ENCODE data around the gene RUNX2.
"Not testable (repeated sequence)": the region's sequence is repeated elsewhere in the genome, so short reads cannot be mapped to it uniquely, and the experiment has no call there.

RUNX2 gene

DNA sequence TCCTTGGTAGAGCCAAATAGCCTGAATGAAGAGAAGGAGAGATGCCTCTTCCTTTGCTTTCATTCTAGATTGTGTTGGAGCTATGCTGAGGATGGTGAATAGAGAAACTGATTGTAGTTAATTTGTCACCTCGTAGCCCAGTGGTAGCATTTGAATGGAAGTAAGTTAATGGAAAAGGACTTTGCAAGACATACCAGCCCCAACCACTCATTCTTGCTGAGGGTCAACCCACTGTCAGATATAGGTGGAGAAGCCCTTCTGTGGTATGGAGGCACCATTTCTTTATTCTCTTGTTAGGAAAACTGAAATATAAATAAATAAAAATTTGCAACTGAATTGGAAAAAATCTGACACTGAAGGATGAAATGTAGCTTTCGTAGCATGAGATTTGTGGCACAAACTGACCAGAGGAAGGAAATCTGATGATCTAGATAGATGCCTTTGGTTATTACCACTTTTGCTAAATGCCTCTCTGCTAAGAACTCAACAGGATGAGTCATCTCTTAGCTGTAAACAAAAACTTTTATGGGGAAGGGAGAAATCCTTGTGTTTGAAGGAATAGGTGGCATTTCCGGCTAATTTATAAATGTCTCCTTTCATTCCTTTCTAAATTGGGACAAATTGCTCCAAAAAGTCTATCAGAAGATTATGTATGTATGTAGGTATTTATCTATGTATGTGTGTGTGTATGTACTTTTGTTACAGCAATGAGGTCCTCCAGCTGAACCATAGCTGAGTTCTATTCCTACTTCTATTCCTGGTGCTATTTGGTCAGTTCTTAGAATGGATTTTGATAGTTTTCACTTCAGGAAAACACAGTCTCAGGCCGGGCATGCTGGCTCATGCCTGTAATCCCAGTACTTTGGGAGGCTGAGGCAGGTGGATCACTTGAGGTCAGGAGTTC lies 126.1 kb downstream of the RUNX2 start:
- Mint-ChIP-seq H3K27me3 (ENCODE audit: low read depth) (no peaks in the 10 kb centered on the region), H3K4me3 (peak overlapping the region; percentile 28), H3K36me3 (ENCODE audit: low read depth) (peaks cover 61% of the 10 kb centered on the region), H3K4me1 (ENCODE audit: low read depth) (peaks cover 67% of the 10 kb centered on the region), H3K9me3 (no peaks in the 10 kb centered on the region), H3K27ac (no peak overlapping the region)
- no peak for DNase-seq (ENCODE audit: low spot score)

- Mint-ChIP-seq H3K4me1 (ENCODE audit: low read depth) (peaks cover 56% of the 10 kb centered on the region), H3K27ac (no peak overlapping the region), H3K4me3 (no peak overlapping the region), H3K36me3 (ENCODE audit: low read depth) (peaks cover 50% of the 10 kb centered on the region), H3K27me3 (ENCODE audit: low read depth) (no peaks in the 10 kb centered on the region), H3K9me3 (no peaks in the 10 kb centered on the region)
- DNase-seq (ENCODE audit: low spot score) = no peak
These were observed 127.3 kb downstream of the RUNX2 start for GRCh38 chr6:45455408-45455807.

- Mint-ChIP-seq H3K27me3 (ENCODE audit: low read depth) (no peaks in the 10 kb centered on the region), H3K27ac (peak overlapping the region; percentile 4), H3K4me1 (ENCODE audit: low read depth) (peaks cover 39% of the 10 kb centered on the region), H3K4me3 (no peak overlapping the region), H3K36me3 (ENCODE audit: low read depth) (peaks cover 36% of the 10 kb centered on the region), H3K9me3 (no peaks in the 10 kb centered on the region)
- no peak for DNase-seq (ENCODE audit: low spot score)
These were observed 129.0 kb downstream of the RUNX2 start for GRCh38 chr6:45457141-45457540.

GRCh38 chr6:45458672-45459071 lies 130.5 kb downstream of the RUNX2 start:
- peaks cover 35% of the 10 kb centered on the region for H3K36me3 Mint-ChIP-seq (ENCODE audit: low read depth)
- H3K4me1 Mint-ChIP-seq (ENCODE audit: low read depth) = peaks cover 29% of the 10 kb centered on the region

DNA sequence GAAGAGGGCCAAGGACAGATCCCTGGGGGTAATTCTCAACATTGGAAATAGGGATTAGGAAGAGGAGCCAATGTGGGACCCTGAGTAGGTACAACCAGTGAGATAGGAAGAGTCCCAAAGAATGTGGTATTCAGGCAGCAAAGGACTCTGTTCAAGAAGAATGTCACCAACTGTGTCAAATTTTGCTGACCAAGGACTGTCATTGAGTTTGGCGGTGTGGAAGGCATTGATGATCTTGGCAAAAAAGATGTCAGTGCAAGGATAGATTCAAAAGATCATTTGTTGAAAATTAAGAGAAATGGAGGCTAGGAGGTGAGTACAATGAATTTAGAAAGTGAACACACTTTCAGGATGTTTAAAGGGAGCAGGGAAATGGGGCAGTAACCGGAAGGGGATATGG lies 132.0 kb downstream of the RUNX2 start:
- no peak for DNase-seq (ENCODE audit: low spot score)
- peaks cover 29% of the 10 kb centered on the region for H3K36me3 Mint-ChIP-seq (ENCODE audit: low read depth)

More at GRCh38 chr6:45458672-45459071, 130.5 kb downstream of the RUNX2 start:
- Mint-ChIP-seq H3K27me3 (ENCODE audit: low read depth) (no peaks in the 10 kb centered on the region), H3K9me3 (no peaks in the 10 kb centered on the region), H3K4me3 (no peak overlapping the region), H3K27ac (no peak overlapping the region)
- no peak for DNase-seq (ENCODE audit: low spot score)

GRCh38 chr6:45461486-45461885 lies 133.4 kb downstream of the RUNX2 start:
- Mint-ChIP-seq H3K4me3 (no peak overlapping the region), H3K27ac (no peak overlapping the region), H3K9me3 (no peaks in the 10 kb centered on the region), H3K36me3 (ENCODE audit: low read depth) (peaks cover 30% of the 10 kb centered on the region), H3K4me1 (ENCODE audit: low read depth) (peaks cover 23% of the 10 kb centered on the region), H3K27me3 (ENCODE audit: low read depth) (no peaks in the 10 kb centered on the region)
- DNase-seq (ENCODE audit: low spot score) = no peak

More for the DNA sequence above, 132.0 kb downstream of the RUNX2 start:
- Mint-ChIP-seq H3K4me3 (no peak overlapping the region), H3K27me3 (ENCODE audit: low read depth) (no peaks in the 10 kb centered on the region), H3K27ac (no peak overlapping the region), H3K4me1 (ENCODE audit: low read depth) (peaks cover 23% of the 10 kb centered on the region), H3K9me3 (no peaks in the 10 kb centered on the region)

DNA sequence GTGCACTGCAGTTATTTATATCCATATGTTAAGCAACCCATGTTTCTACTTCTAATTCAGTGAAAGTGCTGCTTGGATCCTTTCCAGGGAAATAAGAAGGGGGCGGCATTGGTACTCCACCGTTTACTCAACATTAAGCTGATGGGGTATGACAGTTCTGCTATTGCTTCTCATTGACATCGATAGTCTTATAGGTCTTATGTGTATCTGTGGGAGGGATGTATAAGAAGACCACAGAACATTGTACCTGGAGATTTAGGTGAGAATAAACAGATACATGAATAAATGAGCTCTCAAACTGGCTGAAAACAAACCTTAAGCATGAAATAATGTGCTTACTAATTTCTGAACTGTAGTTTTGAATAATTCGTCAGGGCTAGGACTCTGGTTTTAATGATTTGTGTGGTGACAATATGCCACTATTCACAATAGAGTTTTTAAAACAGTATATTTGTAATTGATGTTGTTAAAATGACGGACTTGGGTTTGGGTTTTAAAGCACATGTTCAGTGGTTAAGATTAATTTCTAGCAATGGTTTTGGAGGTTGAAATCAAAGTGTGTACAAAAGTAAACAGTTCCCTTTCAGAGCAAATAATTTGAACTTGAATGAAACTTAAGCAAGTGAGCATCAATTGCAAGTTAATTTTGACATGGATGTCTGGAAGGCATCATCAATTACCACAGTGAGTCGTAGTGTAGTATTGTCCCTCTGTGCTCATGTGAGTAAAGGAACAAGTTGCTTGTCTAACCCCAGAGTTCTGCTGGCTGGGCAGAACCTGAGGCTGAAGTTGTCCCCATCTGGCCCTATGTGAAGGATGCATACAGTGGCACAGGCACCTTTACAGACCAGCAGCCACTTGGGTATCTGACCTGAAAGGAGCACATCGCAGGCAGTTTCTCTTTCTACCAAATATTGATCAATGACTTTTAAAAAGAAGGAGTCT lies 134.3 kb downstream of the RUNX2 start:
- Mint-ChIP-seq H3K4me1 (ENCODE audit: low read depth) (peaks cover 21% of the 10 kb centered on the region), H3K36me3 (ENCODE audit: low read depth) (peaks cover 27% of the 10 kb centered on the region), H3K27ac (peak overlapping the region; percentile 60), H3K27me3 (ENCODE audit: low read depth) (no peaks in the 10 kb centered on the region), H3K9me3 (no peaks in the 10 kb centered on the region), H3K4me3 (no peak overlapping the region)
- no peak for DNase-seq (ENCODE audit: low spot score)

- H3K27me3 Mint-ChIP-seq (ENCODE audit: low read depth) = no peaks in the 10 kb centered on the region
- H3K9me3 Mint-ChIP-seq = no peaks in the 10 kb centered on the region
- H3K4me3 Mint-ChIP-seq = no peak overlapping the region
- no peak overlapping the region for H3K27ac Mint-ChIP-seq
- H3K4me1 Mint-ChIP-seq (ENCODE audit: low read depth) = peaks cover 33% of the 10 kb centered on the region
- H3K36me3 Mint-ChIP-seq (ENCODE audit: low read depth) = peaks cover 37% of the 10 kb centered on the region
- no peak for DNase-seq (ENCODE audit: low spot score)
These were observed 136.6 kb downstream of the RUNX2 start for GRCh38 chr6:45464685-45465084.

GRCh38 chr6:45466686-45467085 lies 138.6 kb downstream of the RUNX2 start:
- H3K27ac Mint-ChIP-seq = peak overlapping the region; percentile 21
- peaks cover 51% of the 10 kb centered on the region for H3K36me3 Mint-ChIP-seq (ENCODE audit: low read depth)
- H3K4me1 Mint-ChIP-seq (ENCODE audit: low read depth) = peaks cover 40% of the 10 kb centered on the region

GRCh38 chr6:45467417-45467816 lies 139.3 kb downstream of the RUNX2 start:
- not testable (repeated sequence) for H3K9me3 Mint-ChIP-seq; DNase-seq (ENCODE audit: low spot score); H3K27me3 Mint-ChIP-seq (ENCODE audit: low read depth)
- peak overlapping the region; percentile 3 for H3K4me3 Mint-ChIP-seq
- peak overlapping the region; percentile 29 for H3K27ac Mint-ChIP-seq
- peaks cover 53% of the 10 kb centered on the region for H3K36me3 Mint-ChIP-seq (ENCODE audit: low read depth)
- peaks cover 44% of the 10 kb centered on the region for H3K4me1 Mint-ChIP-seq (ENCODE audit: low read depth)

More at GRCh38 chr6:45466686-45467085, 138.6 kb downstream of the RUNX2 start:
- H3K9me3 Mint-ChIP-seq = no peaks in the 10 kb centered on the region
- no peak overlapping the region for H3K4me3 Mint-ChIP-seq
- DNase-seq (ENCODE audit: low spot score) = no peak
- no peaks in the 10 kb centered on the region for H3K27me3 Mint-ChIP-seq (ENCODE audit: low read depth)

DNA sequence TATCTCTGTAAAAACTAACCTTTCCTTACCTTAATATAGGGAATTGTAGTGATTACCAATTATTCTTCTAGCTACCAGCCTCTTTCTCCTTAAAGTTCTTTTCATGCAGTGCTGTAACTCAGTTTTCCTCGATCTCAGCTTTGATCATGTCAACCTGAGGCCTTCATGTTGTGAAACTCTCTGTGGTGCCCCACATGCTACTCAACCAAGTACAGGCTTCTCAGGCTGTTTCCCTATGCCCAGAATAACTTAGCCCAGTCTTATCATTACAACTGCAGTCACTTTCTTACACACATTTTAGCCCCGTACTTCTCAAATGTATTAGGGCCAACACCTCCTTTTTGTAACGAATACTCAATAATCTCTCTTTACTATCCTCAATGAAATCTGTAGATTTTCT lies 139.7 kb downstream of the RUNX2 start:
- peak; percentile 33 for DNase-seq (ENCODE audit: low spot score)
- Mint-ChIP-seq H3K4me3 (no peak overlapping the region), H3K4me1 (ENCODE audit: low read depth) (peaks cover 48% of the 10 kb centered on the region), H3K27ac (peak overlapping the region; percentile 29), H3K9me3 (no peaks in the 10 kb centered on the region), H3K36me3 (ENCODE audit: low read depth) (peaks cover 52% of the 10 kb centered on the region), H3K27me3 (ENCODE audit: low read depth) (no peaks in the 10 kb centered on the region)

DNA sequence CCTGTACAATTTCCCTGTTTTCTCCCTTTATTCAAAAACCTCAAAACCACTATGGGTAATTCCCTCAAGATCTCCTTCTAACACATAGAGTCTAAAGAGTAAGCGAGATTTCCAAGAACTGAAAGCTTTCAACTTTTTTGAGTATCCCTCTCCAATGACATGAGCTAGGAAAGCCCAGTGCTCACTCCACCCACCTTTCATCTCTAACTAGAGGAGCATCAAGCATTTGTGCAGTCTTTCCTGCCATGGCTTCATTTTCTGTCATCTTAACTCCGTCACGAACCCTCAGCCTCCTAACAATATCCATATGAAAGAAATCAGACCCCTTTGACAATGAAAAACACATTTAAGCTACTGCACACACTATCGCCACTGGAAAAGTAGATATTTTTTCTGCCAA lies 141.5 kb downstream of the RUNX2 start:
- Mint-ChIP-seq H3K4me3 (no peak overlapping the region), H3K27me3 (ENCODE audit: low read depth) (no peaks in the 10 kb centered on the region), H3K27ac (no peak overlapping the region), H3K9me3 (no peaks in the 10 kb centered on the region), H3K36me3 (ENCODE audit: low read depth) (peaks cover 59% of the 10 kb centered on the region), H3K4me1 (ENCODE audit: low read depth) (peaks cover 53% of the 10 kb centered on the region)
- DNase-seq (ENCODE audit: low spot score) = no peak

- Mint-ChIP-seq H3K27ac (peak overlapping the region; percentile 60), H3K9me3 (no peaks in the 10 kb centered on the region), H3K27me3 (ENCODE audit: low read depth) (no peaks in the 10 kb centered on the region), H3K4me1 (ENCODE audit: low read depth) (peaks cover 54% of the 10 kb centered on the region), H3K36me3 (ENCODE audit: low read depth) (peaks cover 63% of the 10 kb centered on the region), H3K4me3 (no peak overlapping the region)
- no peak for DNase-seq (ENCODE audit: low spot score)
These were observed 142.1 kb downstream of the RUNX2 start for GRCh38 chr6:45470131-45470738.
